Liver (tissue), 9 donors: ENCODE measurements around the gene SLC9A4. TPM values are rescaled to one million over a fixed set of nuclear protein-coding genes. Genes with fewer than 3 reads are reported as not detected.

Experiments used
- DNase-seq: peaks from one replicate; pipeline ENCODE4 v3.0.0-alpha.2; 2017; ENCODE audit warnings: low spot score
- H3K27ac ChIP-seq, 2 donors: one replicate each; pipeline ENCODE4 v1.7.0; 2013; ENCODE audit warnings: inconsistent platforms in 2 of 2, low read length in 2 of 2, control low read depth in 1 of 2, low read depth in 1 of 2, mild to moderate bottlenecking in 1 of 2
- H3K27me3 ChIP-seq, 4 donors: one replicate each; pipeline versions ENCODE4 v1.6.1 to v1.7.0; 2013; ENCODE audit warnings: low read length in 3 of 4, inconsistent platforms in 1 of 4, mild to moderate bottlenecking in 1 of 4, moderate library complexity in 1 of 4; ENCODE audit not compliant: control insufficient read depth in 4 of 4, insufficient read depth in 4 of 4
- H3K36me3 ChIP-seq, 4 donors: one replicate each; pipeline versions ENCODE4 v1.6.1 to v1.7.0; 2013; ENCODE audit warnings: low read length in 3 of 4, mild to moderate bottlenecking in 3 of 4, low read depth in 1 of 4, moderate library complexity in 1 of 4; ENCODE audit not compliant: control insufficient read depth in 4 of 4, insufficient read depth in 3 of 4
- H3K4me1 ChIP-seq, 4 donors: one replicate each; pipeline versions ENCODE4 v1.6.1 to v1.7.0; 2013; ENCODE audit warnings: low read length in 3 of 4, mild to moderate bottlenecking in 3 of 4, moderate library complexity in 1 of 4; ENCODE audit not compliant: control insufficient read depth in 4 of 4, insufficient read depth in 4 of 4
- H3K4me3 ChIP-seq, 3 donors: one replicate each; pipeline versions ENCODE4 v1.6.1 to v1.7.0; 2013; ENCODE audit warnings: low read length in 3 of 3, control low read depth in 1 of 3, low read depth in 1 of 3, mild to moderate bottlenecking in 1 of 3
- H3K9ac ChIP-seq, 2 donors: one replicate each; pipeline ENCODE4 v1.7.0; 2013; ENCODE audit warnings: low read length in 2 of 2, mild to moderate bottlenecking in 2 of 2, moderate library complexity in 2 of 2, control low read depth in 1 of 2, low read depth in 1 of 2
- H3K9me3 ChIP-seq, 4 donors: one replicate each; pipeline versions ENCODE4 v1.6.1 to v1.7.0; 2013; ENCODE audit warnings: low read length in 3 of 4; ENCODE audit not compliant: control insufficient read depth in 4 of 4
- CTCF ChIP-seq: fragments of 150-350 bp; IDR thresholded peaks from 2 replicates; pipeline ENCODE4 v1.5.1; 2017; ENCODE audit warnings: improper control_type of control experiment, low read depth, low read length; ENCODE audit not compliant: missing input control
- EGR1 ChIP-seq, 2 donors: IDR thresholded peaks; 2 replicates each; pipeline ENCODE4 v1.6.1; 2016 to 2018; ENCODE audit warnings: antibody characterized with exemption in 2 of 2, low read depth in 2 of 2
- FOXA1 ChIP-seq: IDR thresholded peaks from 2 replicates; pipeline ENCODE4 v1.6.1; 2016; ENCODE audit warnings: antibody characterized with exemption
- FOXA2 ChIP-seq: IDR thresholded peaks from 2 replicates; pipeline ENCODE4 v1.6.1; 2016; ENCODE audit warnings: antibody characterized with exemption
- GABPA ChIP-seq, 2 donors: IDR thresholded peaks in 1 of 2; conservative IDR thresholded peaks in 1 of 2; 2 replicates each; pipeline ENCODE4 v1.6.1; 2016; ENCODE audit warnings: antibody characterized with exemption in 2 of 2, mild to moderate bottlenecking in 1 of 2, moderate library complexity in 1 of 2
- HNF4A ChIP-seq, 2 donors: conservative IDR thresholded peaks; 2 replicates each; pipeline ENCODE4 v1.6.1; 2016; ENCODE audit warnings: antibody characterized with exemption in 2 of 2, mild to moderate bottlenecking in 2 of 2
- HNF4G ChIP-seq: IDR thresholded peaks from 2 replicates; pipeline ENCODE4 v1.6.1; 2016; ENCODE audit warnings: antibody characterized with exemption
- MAX ChIP-seq: IDR thresholded peaks from 2 replicates; pipeline ENCODE4 v1.6.1; 2016; ENCODE audit warnings: antibody characterized with exemption
- NR2F2 ChIP-seq: IDR thresholded peaks from 2 replicates; pipeline ENCODE4 v1.6.1; 2016; ENCODE audit warnings: antibody characterized with exemption
- RAD21 ChIP-seq, 2 donors: IDR thresholded peaks; 2 replicates each; pipeline ENCODE4 v1.6.1; 2016; ENCODE audit warnings: antibody characterized with exemption in 2 of 2, mild to moderate bottlenecking in 2 of 2
- RXRA ChIP-seq, 2 donors: IDR thresholded peaks; 2 replicates each; pipeline ENCODE4 v1.6.1; 2017 to 2018; ENCODE audit warnings: antibody characterized with exemption in 2 of 2, mild to moderate bottlenecking in 1 of 2
- SP1 ChIP-seq: IDR thresholded peaks from 2 replicates; pipeline ENCODE4 v1.6.1; 2018; ENCODE audit warnings: antibody characterized with exemption, mild to moderate bottlenecking
- TAF1 ChIP-seq: conservative IDR thresholded peaks from 2 replicates; pipeline ENCODE4 v1.6.1; 2016; ENCODE audit warnings: antibody characterized with exemption, mild to moderate bottlenecking
- YY1 ChIP-seq: IDR thresholded peaks from 2 replicates; pipeline ENCODE4 v1.6.1; 2016; ENCODE audit warnings: antibody characterized with exemption, mild to moderate bottlenecking
- WGBS: extraction: QIAGEN DNeasy Blood & Tissue Kit; methylation state at CpG from one replicate; pipeline ENCODE4 v1.1.7; 2013; 5-methylcytosine and 5-hydroxymethylcytosine counted together
- polyA plus RNA-seq, 2 donors: library from polyadenylated mRNA; stranded (reverse) in 1 of 2; unstranded in 1 of 2; fragments of 200-250 nt in 1 of 2; fragments of >200 nt in 1 of 2; fragmentation: Nextera tagmentation in 1 of 2; extraction: Ambion mirVana in 1 of 2; gene quantifications; one replicate each; pipeline versions ENCODE4 v1.2.1 to v1.2.3, GENCODE V29; 2013 to 2015
- total RNA-seq, 2 donors: library from RNA; depleted of rRNA; stranded (reverse); fragments of >200 nt; gene quantifications; one replicate each; pipeline ENCODE4 v1.2.3, GENCODE V29; 2014
- TF ChIP-seq, protein P1 (sequence below): IDR thresholded peaks from 2 replicates; pipeline ENCODE4 v1.6.1; 2016; ENCODE audit warnings: antibody characterized with exemption
- TF ChIP-seq, protein P2 (sequence below): IDR thresholded peaks from 2 replicates; pipeline ENCODE4 v1.6.1; 2016; ENCODE audit warnings: antibody characterized with exemption, mild to moderate bottlenecking
- donor health status: healthy.
- donor health status: healthy.
- donor health status: healthy.
- donor health status: healthy.
- donor health status: healthy.

The SLC9A4 gene
- total and polyA plus RNA-seq, 4 donors: not detected

GRCh38 chr2:102527086-102527485 lies 54.1 kb downstream of the SLC9A4 start:
- TF ChIP-seq SP1 (no peak), NR2F2 (no peak), GABPA (IDR thresholded peaks at IDR 0.05 in 1 of 2, conservative IDR thresholded peaks at IDR 0.05 in 1 of 2) (no peak), MAX (no peak), RXRA (IDR thresholded peaks at IDR 0.05) (no peak), HNF4A (conservative IDR thresholded peaks at IDR 0.05) (no peak), YY1 (no peak), FOXA2 (no peak), FOXA1 (no peak), HNF4G (no peak), CTCF (no peak), EGR1 (IDR thresholded peaks at IDR 0.05; ENCODE audit: low read depth in 2 of 2) (no peak), TAF1 (no peak), RAD21 (IDR thresholded peaks at IDR 0.05) (no peak)
- TF ChIP-seq, protein P1, sequence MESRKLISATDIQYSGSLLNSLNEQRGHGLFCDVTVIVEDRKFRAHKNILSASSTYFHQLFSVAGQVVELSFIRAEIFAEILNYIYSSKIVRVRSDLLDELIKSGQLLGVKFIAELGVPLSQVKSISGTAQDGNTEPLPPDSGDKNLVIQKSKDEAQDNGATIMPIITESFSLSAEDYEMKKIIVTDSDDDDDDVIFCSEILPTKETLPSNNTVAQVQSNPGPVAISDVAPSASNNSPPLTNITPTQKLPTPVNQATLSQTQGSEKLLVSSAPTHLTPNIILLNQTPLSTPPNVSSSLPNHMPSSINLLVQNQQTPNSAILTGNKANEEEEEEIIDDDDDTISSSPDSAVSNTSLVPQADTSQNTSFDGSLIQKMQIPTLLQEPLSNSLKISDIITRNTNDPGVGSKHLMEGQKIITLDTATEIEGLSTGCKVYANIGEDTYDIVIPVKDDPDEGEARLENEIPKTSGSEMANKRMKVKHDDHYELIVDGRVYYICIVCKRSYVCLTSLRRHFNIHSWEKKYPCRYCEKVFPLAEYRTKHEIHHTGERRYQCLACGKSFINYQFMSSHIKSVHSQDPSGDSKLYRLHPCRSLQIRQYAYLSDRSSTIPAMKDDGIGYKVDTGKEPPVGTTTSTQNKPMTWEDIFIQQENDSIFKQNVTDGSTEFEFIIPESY: no peak
- TF ChIP-seq, protein P2, sequence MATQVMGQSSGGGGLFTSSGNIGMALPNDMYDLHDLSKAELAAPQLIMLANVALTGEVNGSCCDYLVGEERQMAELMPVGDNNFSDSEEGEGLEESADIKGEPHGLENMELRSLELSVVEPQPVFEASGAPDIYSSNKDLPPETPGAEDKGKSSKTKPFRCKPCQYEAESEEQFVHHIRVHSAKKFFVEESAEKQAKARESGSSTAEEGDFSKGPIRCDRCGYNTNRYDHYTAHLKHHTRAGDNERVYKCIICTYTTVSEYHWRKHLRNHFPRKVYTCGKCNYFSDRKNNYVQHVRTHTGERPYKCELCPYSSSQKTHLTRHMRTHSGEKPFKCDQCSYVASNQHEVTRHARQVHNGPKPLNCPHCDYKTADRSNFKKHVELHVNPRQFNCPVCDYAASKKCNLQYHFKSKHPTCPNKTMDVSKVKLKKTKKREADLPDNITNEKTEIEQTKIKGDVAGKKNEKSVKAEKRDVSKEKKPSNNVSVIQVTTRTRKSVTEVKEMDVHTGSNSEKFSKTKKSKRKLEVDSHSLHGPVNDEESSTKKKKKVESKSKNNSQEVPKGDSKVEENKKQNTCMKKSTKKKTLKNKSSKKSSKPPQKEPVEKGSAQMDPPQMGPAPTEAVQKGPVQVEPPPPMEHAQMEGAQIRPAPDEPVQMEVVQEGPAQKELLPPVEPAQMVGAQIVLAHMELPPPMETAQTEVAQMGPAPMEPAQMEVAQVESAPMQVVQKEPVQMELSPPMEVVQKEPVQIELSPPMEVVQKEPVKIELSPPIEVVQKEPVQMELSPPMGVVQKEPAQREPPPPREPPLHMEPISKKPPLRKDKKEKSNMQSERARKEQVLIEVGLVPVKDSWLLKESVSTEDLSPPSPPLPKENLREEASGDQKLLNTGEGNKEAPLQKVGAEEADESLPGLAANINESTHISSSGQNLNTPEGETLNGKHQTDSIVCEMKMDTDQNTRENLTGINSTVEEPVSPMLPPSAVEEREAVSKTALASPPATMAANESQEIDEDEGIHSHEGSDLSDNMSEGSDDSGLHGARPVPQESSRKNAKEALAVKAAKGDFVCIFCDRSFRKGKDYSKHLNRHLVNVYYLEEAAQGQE: no peak
- H3K4me1 ChIP-seq: no peaks in the 10 kb centered on the region
- DNase-seq: no peak
- H3K4me3 ChIP-seq: no peak overlapping the region
- H3K27me3 ChIP-seq: no peaks in the 10 kb centered on the region
- H3K36me3 ChIP-seq: no peaks in the 10 kb centered on the region
- no peak overlapping the region for H3K9ac ChIP-seq
- H3K9me3 ChIP-seq: no peaks in the 10 kb centered on the region
- no peak overlapping the region for H3K27ac ChIP-seq

DNA sequence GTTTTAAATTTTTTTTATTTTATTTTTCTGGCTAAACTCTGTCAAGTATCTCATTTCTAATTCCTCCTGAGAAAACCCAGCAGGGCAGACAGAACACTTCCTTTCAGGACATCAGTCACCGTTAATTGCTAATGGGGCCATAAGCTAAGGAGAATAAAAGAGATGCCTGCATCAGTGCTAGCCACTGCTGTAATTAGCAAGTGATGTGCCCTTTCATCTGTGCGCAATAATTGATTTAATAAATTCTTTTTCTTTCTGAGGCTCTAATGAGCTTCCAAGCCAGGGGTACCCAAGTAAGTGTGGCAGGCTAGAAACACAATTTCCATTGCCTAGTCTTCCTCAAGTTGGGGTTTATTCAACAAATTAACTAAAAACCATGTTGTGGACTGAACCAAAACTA lies 65.5 kb downstream of the SLC9A4 start:
- 78% methylated on average over 2 of the region's 2 CpGs for WGBS
- no peak for TF ChIP-seq FOXA1
- TF ChIP-seq, protein P2: no peak
- no peak for TF ChIP-seq EGR1 (IDR thresholded peaks at IDR 0.05; ENCODE audit: low read depth in 2 of 2)

More for the DNA sequence above, 65.5 kb downstream of the SLC9A4 start:
- no peak overlapping the region for H3K4me3 ChIP-seq
- no peaks in the 10 kb centered on the region for H3K4me1 ChIP-seq
- no peak overlapping the region for H3K9ac ChIP-seq
- H3K27me3 ChIP-seq: no peaks in the 10 kb centered on the region
- H3K36me3 ChIP-seq: no peaks in the 10 kb centered on the region
- DNase-seq: no peak
- peaks cover 0 to 2% (median 0%) of the 10 kb centered on the region in 4 donors for H3K9me3 ChIP-seq
- H3K27ac ChIP-seq: no peak overlapping the region
